Fibroblast of the aortic adventitia (primary cell): Measurements from ENCODE around the gene PIGM. TPM values are rescaled to one million over a fixed set of nuclear protein-coding genes. Genes with fewer than 3 reads are reported as not detected.

ENCODE experiments used
- DNase-seq: peaks from one replicate; pipeline ENCODE4 v3.0.0-alpha.2; 2010; ENCODE audit warnings: low read depth
- H3K4me3 ChIP-seq: 2 replicates; pipeline ENCODE4 v1.5.1; 2011; ENCODE audit warnings: low read depth, mild to moderate bottlenecking, control low read depth, low read length, moderate library complexity
- total RNA-seq: library from RNA; depleted of rRNA; stranded (reverse); fragments of >200 nt; gene quantifications from 2 replicates; pipeline ENCODE4 v1.2.3, GENCODE V29; 2012; ENCODE audit warnings: low replicate concordance
- TF ChIP-seq, protein P1 (sequence below): IDR thresholded peaks from 2 replicates; pipeline ENCODE4 v1.5.1; 2011; ENCODE audit warnings: mild to moderate bottlenecking, low read length, control low read depth, inconsistent platforms; ENCODE audit not compliant: insufficient read depth

PIGM gene
- total RNA-seq, 1 donor: 7.7 TPM

DNA sequence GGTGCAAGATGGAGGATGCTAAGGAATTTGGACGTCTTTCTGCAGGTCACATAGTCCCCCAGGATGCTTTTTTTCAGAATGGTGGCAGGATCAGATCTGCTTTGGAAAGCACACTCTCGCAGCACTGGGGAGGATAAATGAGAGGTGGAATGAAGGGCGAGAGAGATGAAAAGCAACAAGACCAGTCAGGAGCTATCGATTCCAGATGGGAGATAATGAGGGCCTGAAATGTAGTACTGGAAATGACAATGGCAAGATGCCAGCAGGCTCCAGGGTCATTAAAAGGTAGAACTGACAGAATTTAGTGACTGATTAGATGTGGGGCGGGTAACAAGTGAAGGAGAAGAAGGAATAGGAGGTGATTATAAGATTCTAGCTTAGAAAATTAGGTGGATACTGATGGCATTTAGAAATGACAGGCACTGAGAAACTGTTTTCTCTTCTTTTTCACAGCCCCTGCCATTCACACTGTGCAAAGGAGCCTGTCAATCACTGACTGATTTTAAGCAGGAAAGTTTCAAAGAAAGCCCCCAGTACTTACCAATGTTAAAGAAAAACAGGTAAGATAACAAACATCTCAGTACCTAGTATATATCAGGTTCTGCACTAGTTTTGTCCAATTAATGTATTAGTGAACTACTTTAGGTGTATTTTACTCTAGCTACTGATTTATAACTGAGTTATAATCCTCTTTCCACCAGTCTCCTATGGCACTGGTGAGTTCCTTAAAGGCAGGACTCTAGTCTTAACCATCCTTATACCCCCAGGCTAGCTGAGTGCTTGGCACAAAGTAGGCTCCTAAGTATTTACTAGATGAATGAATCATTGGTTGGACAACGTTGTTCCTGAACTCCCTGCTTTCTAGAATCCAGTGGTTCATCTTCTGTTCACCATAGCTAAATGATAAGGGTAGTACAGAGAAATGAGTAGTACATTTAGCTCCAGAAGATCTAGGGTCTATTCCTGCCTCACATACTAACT is 9.2 kb downstream of the PIGM start:
- TF ChIP-seq, protein P1, sequence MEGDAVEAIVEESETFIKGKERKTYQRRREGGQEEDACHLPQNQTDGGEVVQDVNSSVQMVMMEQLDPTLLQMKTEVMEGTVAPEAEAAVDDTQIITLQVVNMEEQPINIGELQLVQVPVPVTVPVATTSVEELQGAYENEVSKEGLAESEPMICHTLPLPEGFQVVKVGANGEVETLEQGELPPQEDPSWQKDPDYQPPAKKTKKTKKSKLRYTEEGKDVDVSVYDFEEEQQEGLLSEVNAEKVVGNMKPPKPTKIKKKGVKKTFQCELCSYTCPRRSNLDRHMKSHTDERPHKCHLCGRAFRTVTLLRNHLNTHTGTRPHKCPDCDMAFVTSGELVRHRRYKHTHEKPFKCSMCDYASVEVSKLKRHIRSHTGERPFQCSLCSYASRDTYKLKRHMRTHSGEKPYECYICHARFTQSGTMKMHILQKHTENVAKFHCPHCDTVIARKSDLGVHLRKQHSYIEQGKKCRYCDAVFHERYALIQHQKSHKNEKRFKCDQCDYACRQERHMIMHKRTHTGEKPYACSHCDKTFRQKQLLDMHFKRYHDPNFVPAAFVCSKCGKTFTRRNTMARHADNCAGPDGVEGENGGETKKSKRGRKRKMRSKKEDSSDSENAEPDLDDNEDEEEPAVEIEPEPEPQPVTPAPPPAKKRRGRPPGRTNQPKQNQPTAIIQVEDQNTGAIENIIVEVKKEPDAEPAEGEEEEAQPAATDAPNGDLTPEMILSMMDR: no peak
- H3K4me3 ChIP-seq: no peak overlapping the region
- peak; percentile 7 for DNase-seq

DNA sequence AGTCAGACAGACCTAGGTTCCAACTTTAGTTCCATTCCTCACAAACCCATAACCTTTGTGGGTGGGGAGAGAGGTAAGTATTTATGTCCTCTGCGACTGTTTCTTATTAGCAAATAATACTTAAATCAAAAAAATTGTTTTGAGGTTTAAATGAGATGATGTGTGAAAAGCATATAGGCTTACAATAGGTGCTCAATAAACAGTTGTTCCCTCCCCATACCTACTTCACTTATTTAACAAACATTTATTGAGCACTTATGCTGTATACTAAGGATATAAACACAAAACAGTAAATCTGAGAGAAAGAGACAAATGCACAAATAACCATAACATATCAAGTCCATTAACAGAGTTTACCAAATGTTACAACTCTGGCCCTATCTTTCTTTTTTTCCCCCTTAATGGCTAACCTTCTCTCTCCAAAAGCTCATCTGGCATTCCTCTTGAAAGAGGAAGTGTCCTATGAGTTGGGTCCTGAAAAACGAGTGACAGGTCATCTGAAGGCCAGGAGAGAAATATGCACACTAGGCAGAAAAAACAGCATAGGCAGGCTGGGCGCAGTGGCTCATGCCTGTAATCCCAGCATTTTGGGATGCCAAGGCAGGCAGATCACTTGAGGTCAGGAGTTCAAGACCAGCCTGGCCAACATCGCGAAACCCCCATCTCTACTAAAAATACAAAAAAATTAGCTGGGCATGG is 10.3 kb downstream of the PIGM start:
- no peak for DNase-seq
- TF ChIP-seq, protein P1: no peak
- no peak overlapping the region for H3K4me3 ChIP-seq

DNA sequence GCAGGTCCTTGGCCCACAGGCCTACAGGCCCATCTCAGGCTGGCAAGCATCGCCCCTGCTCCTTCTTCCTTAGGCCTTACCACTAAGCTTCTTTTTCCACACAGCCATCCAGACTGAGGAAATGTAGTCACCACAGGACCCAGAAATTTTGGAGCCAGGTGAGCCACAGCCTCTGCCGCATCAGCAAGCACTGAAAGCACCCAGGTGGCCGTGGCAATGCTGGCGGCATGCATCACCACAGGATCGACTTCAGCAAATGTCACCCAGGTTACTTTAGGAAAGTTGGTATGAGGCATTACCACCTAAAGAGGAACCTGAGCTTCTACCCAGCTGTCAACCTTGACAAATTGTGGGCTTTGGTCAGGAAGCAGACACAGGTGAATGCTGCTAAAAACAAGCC is 11.6 kb downstream of the PIGM start:
- DNase-seq: no peak
- H3K4me3 ChIP-seq: no peak overlapping the region
- TF ChIP-seq, protein P1: no peak

DNA sequence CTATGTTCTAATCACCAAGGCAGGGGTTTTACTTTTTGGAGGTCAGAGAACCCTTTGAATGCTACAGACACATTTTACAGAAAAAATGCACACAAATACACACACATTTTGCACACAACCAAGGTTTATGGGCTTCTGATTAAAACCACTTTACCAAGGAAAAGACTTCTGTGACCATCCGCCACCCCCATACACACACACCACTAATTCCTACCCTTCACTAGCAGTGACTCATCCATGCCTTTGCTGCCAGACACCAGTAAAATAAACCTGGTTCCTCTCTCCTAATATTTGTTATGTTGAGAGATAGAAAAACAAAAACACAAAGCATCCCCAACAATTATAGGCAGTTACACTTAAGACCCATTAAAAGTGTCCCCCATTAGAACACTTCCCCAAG is 12.9 kb downstream of the PIGM start:
- H3K4me3 ChIP-seq: no peak overlapping the region
- peak; percentile 52 for DNase-seq
- TF ChIP-seq, protein P1: no peak

DNA sequence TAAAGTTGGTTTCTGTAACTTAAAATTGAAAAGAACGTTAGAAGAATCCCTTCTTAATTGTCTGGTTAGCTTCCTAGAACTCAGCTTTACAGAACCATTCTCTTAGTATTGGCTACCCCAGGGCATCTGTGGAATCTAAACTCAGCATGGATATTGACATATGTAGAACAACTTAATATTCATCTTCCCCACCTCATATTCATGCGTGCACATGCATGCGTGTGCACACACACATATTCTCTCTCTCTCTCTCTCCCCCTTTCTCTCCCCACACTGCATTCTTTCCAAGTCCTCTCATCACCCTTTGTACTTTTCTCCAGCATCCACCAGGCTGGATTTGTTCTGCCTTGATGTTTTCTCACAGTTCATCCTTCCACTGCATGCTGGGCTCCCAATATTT is 13.4 kb downstream of the PIGM start:
- TF ChIP-seq, protein P1: no peak
- H3K4me3 ChIP-seq: no peak overlapping the region

DNA sequence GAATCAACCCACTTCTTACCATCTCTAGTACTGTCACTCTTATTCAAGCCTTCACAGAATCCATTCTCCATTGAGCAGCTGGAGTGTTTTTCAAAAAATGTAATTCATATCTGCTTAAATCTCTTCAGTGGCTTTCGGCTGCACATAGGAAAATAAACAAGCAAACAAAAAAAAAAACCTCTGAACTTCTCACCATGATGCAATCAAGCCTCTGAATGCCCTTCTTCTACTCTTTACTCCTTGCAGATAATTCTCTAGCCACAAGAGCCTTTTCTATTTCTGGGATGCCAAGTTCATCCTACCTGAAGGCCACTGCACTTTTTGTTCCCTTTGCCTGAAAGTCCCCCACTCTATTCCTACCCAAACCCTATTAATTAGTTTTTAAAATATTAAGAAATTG is 14.2 kb downstream of the PIGM start:
- no peak for DNase-seq
- H3K4me3 ChIP-seq: no peak overlapping the region
- TF ChIP-seq, protein P1: no peak

More for the DNA sequence above, 13.4 kb downstream of the PIGM start:
- DNase-seq: no peak
